Measurements from ENCODE around the gene HSD17B1. TPM values are rescaled to one million over a fixed set of nuclear protein-coding genes. Genes with fewer than 3 reads are reported as not detected.
A peak's percentile ranks its signal among the peaks of the same experiment; 100 is the strongest.
"Not testable (repeated sequence)": the region's sequence is repeated elsewhere in the genome, so short reads cannot be mapped to it uniquely, and the experiment has no call there.

Gene HSD17B1
- total RNA-seq, result 1 to 10 TPM in 1 of 2 donors, under 1 TPM in 1; 0.88 to 1.7 TPM

GRCh38 chr17:42552736-42553135, at the start of gene HSD17B1:
TSS of gene HSD17B1 (plus strand) at chr17:42552923. CDS start at chr17:42552934, 11 bp downstream.
- H3K4me1 ChIP-seq; H3K27me3 ChIP-seq; H3K27ac ChIP-seq; DNase-seq; intact Hi-C loops (cut with DNase I); H3K9me3 ChIP-seq; H3K36me3 ChIP-seq: not testable (repeated sequence)
- Histone ChIP-seq H3K4me3 (peak within 1 kb of the TSS; percentile 73), H3K9ac (ENCODE audit: low read depth in 2 of 2, low read length in 2 of 2) (peak within 1 kb of the TSS; percentile 91 to 94)

- Histone ChIP-seq H3K27ac (no peak overlapping the region), H3K4me3 (no peak overlapping the region), H3K9ac (ENCODE audit: low read depth in 2 of 2, low read length in 2 of 2) (no peak overlapping the region), H3K9me3 (no peaks in the 10 kb centered on the region), H3K4me1 (no peaks in the 10 kb centered on the region), H3K27me3 (no peaks in the 10 kb centered on the region), H3K36me3 (peaks cover 17% of the 10 kb centered on the region)
- TF ChIP-seq CTCF (IDR thresholded peaks at IDR 0.05), result no peak
- intact Hi-C loops (cut with DNase I), result loop anchor here (2.0 kb wide), 1 partner anchor 24 kb away; no protein-coding TSS in a partner anchor
- DNase-seq, result no peak
These were observed 49.8 kb upstream of the HSD17B1 start for GRCh38 chr17:42502926-42503325.

GRCh38 chr17:42507671-42508070, 45.1 kb upstream of the HSD17B1 start:
- H3K36me3 ChIP-seq, result peaks cover 11% of the 10 kb centered on the region
- intact Hi-C loops (cut with DNase I), result no loop called here
- H3K9ac ChIP-seq (ENCODE audit: low read depth in 2 of 2, low read length in 2 of 2), result no peak overlapping the region
- no peaks in the 10 kb centered on the region for H3K4me1 ChIP-seq
- H3K4me3 ChIP-seq, result no peak overlapping the region
- no peaks in the 10 kb centered on the region for H3K27me3 ChIP-seq
- no peak overlapping the region for H3K27ac ChIP-seq
- DNase-seq, result no peak
- no peaks in the 10 kb centered on the region for H3K9me3 ChIP-seq
- no peak for TF ChIP-seq CTCF (IDR thresholded peaks at IDR 0.05)

- H3K27ac ChIP-seq, result no peak overlapping the region
- no peak for DNase-seq
These were observed 44.1 kb upstream of the HSD17B1 start for GRCh38 chr17:42508426-42509165.

GRCh38 chr17:42509409-42509808, 43.3 kb upstream of the HSD17B1 start:
- Histone ChIP-seq H3K9me3 (no peaks in the 10 kb centered on the region), H3K27ac (no peak overlapping the region), H3K9ac (ENCODE audit: low read depth in 2 of 2, low read length in 2 of 2) (no peak overlapping the region), H3K36me3 (peaks cover 6% of the 10 kb centered on the region), H3K27me3 (no peaks in the 10 kb centered on the region), H3K4me3 (no peak overlapping the region), H3K4me1 (no peaks in the 10 kb centered on the region)
- intact Hi-C loops (cut with DNase I), result no loop called here
- no peak for TF ChIP-seq CTCF (IDR thresholded peaks at IDR 0.05)
- DNase-seq, result peak; percentile 62

More at GRCh38 chr17:42508426-42509165, 44.1 kb upstream of the HSD17B1 start:
- no peak for TF ChIP-seq CTCF (IDR thresholded peaks at IDR 0.05)
- Histone ChIP-seq H3K4me1 (no peaks in the 10 kb centered on the region), H3K9ac (ENCODE audit: low read depth in 2 of 2, low read length in 2 of 2) (no peak overlapping the region), H3K9me3 (no peaks in the 10 kb centered on the region), H3K4me3 (no peak overlapping the region), H3K36me3 (peaks cover 6% of the 10 kb centered on the region), H3K27me3 (no peaks in the 10 kb centered on the region)
- intact Hi-C loops (cut with DNase I), result no loop called here

GRCh38 chr17:42509841-42510240, 42.9 kb upstream of the HSD17B1 start:
- Histone ChIP-seq H3K27ac (no peak overlapping the region), H3K36me3 (peaks cover 6% of the 10 kb centered on the region), H3K9ac (ENCODE audit: low read depth in 2 of 2, low read length in 2 of 2) (no peak overlapping the region), H3K27me3 (no peaks in the 10 kb centered on the region), H3K4me3 (no peak overlapping the region), H3K9me3 (no peaks in the 10 kb centered on the region), H3K4me1 (no peaks in the 10 kb centered on the region)
- no peak for TF ChIP-seq CTCF (IDR thresholded peaks at IDR 0.05)
- intact Hi-C loops (cut with DNase I), result no loop called here
- DNase-seq, result no peak

All from colonic mucosa (tissue), 4 donors.